HepG2 (cell line): ENCODE data around the gene ADGRG1. TPM values are rescaled to one million over a fixed set of nuclear protein-coding genes. Genes with fewer than 3 reads are reported as not detected.

ENCODE experiments used
- ATAC-seq: fragments of 200-7000 bp; cut with Tn5 transposase; 3 replicates; pipeline ENCODE4 v1.9.1; 2020; ENCODE audit warnings: mild to moderate bottlenecking, moderate library complexity
- BruUV-seq: library from RNA; stranded (reverse); fragments of 400-500 nt; replicated peaks from 2 replicates; lab custom pipeline; 2021; lab: Mats Ljungman, UMichigan
- CTCF ChIA-PET: fragments of 300-600 bp; formaldehyde crosslinking; extraction: SDS; loops from one replicate; lab custom pipeline; 2021; ENCODE audit warnings: low total read pairs, inconsistent platforms, low intra/inter-chr PET ratio; lab: Yijun Ruan, JAX
- POLR2A ChIA-PET: fragments of 350-600 bp; sonication (Branson Sonifier 250); formaldehyde crosslinking; loops from one replicate; lab custom pipeline; 2020; ENCODE audit warnings: antibody characterized with exemption, inconsistent platforms; lab: Yijun Ruan, JAX
- DNase-seq: peaks from one replicate; pipeline ENCODE4 v3.0.0-alpha.2; 2015; ENCODE audit warnings: low spot score
- FAIRE-seq: peaks from 3 replicates; lab custom pipeline; 2011; peaks lifted over from hg19 to GRCh38; lab: Jason Lieb, UNC
- H2AFZ ChIP-seq: one replicate; pipeline ENCODE4 v1.6.1; 2011; ENCODE audit warnings: low read length, inconsistent platforms
- H3K27ac ChIP-seq: fragments of 300-600 bp; 3 replicates; pipeline ENCODE4 v1.8.0; 2011; ENCODE audit warnings: mixed run types, mild to moderate bottlenecking, mixed read lengths, low read length, inconsistent platforms; ENCODE audit not compliant: insufficient read depth; ENCODE audit errors: extremely low read length
- H3K27me3 ChIP-seq, 2 experiments: fragments of 200-600 bp in 1 of 2; 2 replicates in 1 of 2; 3 replicates in 1 of 2; pipeline versions ENCODE4 v1.6.0 to v1.8.0; 2011; ENCODE audit warnings: low read length in 2 of 2, mild to moderate bottlenecking in 2 of 2, moderate library complexity in 2 of 2, inconsistent platforms in 1 of 2; ENCODE audit not compliant: insufficient read depth in 2 of 2, control insufficient read depth in 1 of 2
- H3K36me3 ChIP-seq, 2 experiments: fragments of 200-600 bp in 1 of 2; replicated peaks in 1 of 2; 2 replicates in 1 of 2; 3 replicates in 1 of 2; pipeline versions ENCODE4 v1.5.1 to v1.8.0; 2011; ENCODE audit warnings: low read length in 2 of 2, inconsistent platforms in 1 of 2; ENCODE audit not compliant: insufficient read depth in 2 of 2, control insufficient read depth in 1 of 2
- H3K4me1 ChIP-seq: 2 replicates; pipeline ENCODE4 v1.5.1; 2012; ENCODE audit warnings: low read length, inconsistent platforms; ENCODE audit not compliant: insufficient read depth
- H3K4me2 ChIP-seq: 2 replicates; pipeline ENCODE4 v1.6.0; 2011; ENCODE audit warnings: low read depth, low read length, inconsistent platforms
- H3K4me3 ChIP-seq, 3 experiments: fragments of 200-600 bp in 1 of 3; sonication (generic), shearing (Covaris generic) in 1 of 3; replicated peaks in 1 of 3; 2 replicates each; pipeline ENCODE4 v1.5.1; 2011 to 2016; ENCODE audit warnings: low read length in 3 of 3, inconsistent platforms in 2 of 3, low read depth in 2 of 3, mild to moderate bottlenecking in 2 of 3, control low read depth in 1 of 3, mixed read lengths in 1 of 3; ENCODE audit not compliant: insufficient read depth in 1 of 3
- H3K79me2 ChIP-seq: one replicate; pipeline ENCODE4 v1.6.1; 2011; ENCODE audit warnings: low read length, inconsistent platforms; ENCODE audit not compliant: insufficient read depth
- H3K9ac ChIP-seq: 2 replicates; pipeline ENCODE4 v1.6.0; 2011; ENCODE audit warnings: mild to moderate bottlenecking, low read depth, low read length, inconsistent platforms; ENCODE audit not compliant: insufficient read depth
- H3K9me3 ChIP-seq: 2 replicates; pipeline ENCODE4 v1.5.1; 2012; ENCODE audit warnings: mild to moderate bottlenecking, low read length
- H4K20me1 ChIP-seq: 2 replicates; pipeline ENCODE4 v1.6.0; 2011; ENCODE audit warnings: inconsistent platforms, mild to moderate bottlenecking, low read length, moderate library complexity; ENCODE audit not compliant: insufficient read depth
- BHLHE40 ChIP-seq: IDR thresholded peaks from 2 replicates; pipeline ENCODE4 v1.6.1; 2011; ENCODE audit warnings: low read length, improper control_type of control experiment
- GABPA ChIP-seq, 2 experiments: IDR thresholded peaks; 2 replicates each; pipeline ENCODE4 v1.6.1; 2011 to 2016; ENCODE audit warnings: low read depth in 2 of 2, low read length in 1 of 2, missing biosample characterization in 1 of 2, missing genetic modification characterization in 1 of 2
- HNF1A ChIP-seq, 2 experiments: sonication (generic) in 1 of 2; formaldehyde crosslinking in 1 of 2; IDR thresholded peaks; 2 replicates each; pipeline versions ENCODE4 v1.4.0 to v1.6.1; 2016 to 2020; ENCODE audit warnings: borderline replicate concordance in 1 of 2, low read depth in 1 of 2, mild to moderate bottlenecking in 1 of 2, missing genetic modification reagents in 1 of 2
- KAT2B ChIP-seq: fragments of 150-350 bp; IDR thresholded peaks from 2 replicates; pipeline ENCODE4 v1.6.1; 2014; ENCODE audit warnings: low read depth, low read length, borderline replicate concordance
- NCOR1 ChIP-seq: fragments of 200-600 bp; sonication (generic); IDR thresholded peaks from 2 replicates; pipeline ENCODE4 v1.7.0; 2017; ENCODE audit warnings: antibody characterized with exemption, low read length, borderline replicate concordance
- PRMT3 ChIP-seq: sonication (generic); formaldehyde crosslinking; IDR thresholded peaks from 2 replicates; pipeline ENCODE4 v1.8.1; 2022; ENCODE audit warnings: low read depth, mild to moderate bottlenecking, moderate library complexity, missing genetic modification reagents, borderline replicate concordance
- ZFP82 ChIP-seq: sonication (generic); formaldehyde crosslinking; IDR thresholded peaks from 2 replicates; pipeline ENCODE4 v1.5.1; 2020; ENCODE audit warnings: mild to moderate bottlenecking, missing genetic modification reagents, borderline replicate concordance
- ZFX ChIP-seq: sonication (generic); formaldehyde crosslinking; IDR thresholded peaks from 2 replicates; pipeline ENCODE4 v1.4.0; 2020; ENCODE audit warnings: mild to moderate bottlenecking, low read depth, missing genetic modification reagents, moderate library complexity
- ZNF20 ChIP-seq: sonication (generic); formaldehyde crosslinking; IDR thresholded peaks from 2 replicates; pipeline ENCODE4 v1.4.0; 2020; ENCODE audit warnings: mild to moderate bottlenecking, moderate library complexity, missing genetic modification reagents
- WGBS: methylation state at CpG from one replicate; pipeline ENCODE4 v1.1.6; 2017; ENCODE audit warnings: low lambda C conversion rate; 5-methylcytosine and 5-hydroxymethylcytosine counted together
- in situ Hi-C: cut with HindIII; loops from 2 replicates; pipeline ENCODE4 v1.10.0; 2017; ENCODE audit warnings: low pct_unique_long_range_greater_than_20kb; ENCODE audit not compliant: extremely low pct_ligation_motif_present
- intact Hi-C: fragments of 100-400 bp; cut with micrococcal nuclease; formaldehyde crosslinking; loops from one replicate; pipeline ENCODE4 v1.10.0; 2022; ENCODE audit not compliant: unreplicated experiment
- polyA plus RNA-seq, 8 experiments: library from polyadenylated mRNA; depleted of rRNA in 3 of 8; stranded (reverse) in 7 of 8; unstranded in 1 of 8; fragments of >200 nt; fragmentation: Illumina TruSeq in 4 of 8; extraction: Trizol in 4 of 8; gene quantifications; 2 replicates each; pipeline versions ENCODE4 v1.2.1 to v1.2.3, GENCODE V29; 2011 to 2016; ENCODE audit warnings: low read depth in 4 of 8, missing spikeins in 1 of 8, mixed read lengths in 1 of 8; ENCODE audit not compliant: insufficient read depth in 1 of 8
- total RNA-seq, 5 experiments: library from RNA; depleted of rRNA; stranded (reverse); fragments of >200 nt; fragmentation: Illumina TruSeq; extraction: Trizol; gene quantifications; 2 replicates each; pipeline ENCODE4 v1.2.3, GENCODE V29; 2016; ENCODE audit warnings: low read depth in 1 of 5
- TF ChIP-seq, protein P1 (sequence below): sonication (generic); formaldehyde crosslinking; IDR thresholded peaks from 2 replicates; pipeline ENCODE4 v1.4.0; 2020; ENCODE audit warnings: missing genetic modification reagents
- TF ChIP-seq, protein P2 (sequence below): sonication (generic); formaldehyde crosslinking; IDR thresholded peaks from 2 replicates; pipeline ENCODE4 v1.9.0; 2021; ENCODE audit warnings: mild to moderate bottlenecking, missing genetic modification reagents

The ADGRG1 gene
- total and polyA plus RNA-seq, 2 of the 13 experiments (the other 11 are each of a cell fraction or from before 2014, with no cell fraction given), result 2.7 to 5.9 TPM

DNA sequence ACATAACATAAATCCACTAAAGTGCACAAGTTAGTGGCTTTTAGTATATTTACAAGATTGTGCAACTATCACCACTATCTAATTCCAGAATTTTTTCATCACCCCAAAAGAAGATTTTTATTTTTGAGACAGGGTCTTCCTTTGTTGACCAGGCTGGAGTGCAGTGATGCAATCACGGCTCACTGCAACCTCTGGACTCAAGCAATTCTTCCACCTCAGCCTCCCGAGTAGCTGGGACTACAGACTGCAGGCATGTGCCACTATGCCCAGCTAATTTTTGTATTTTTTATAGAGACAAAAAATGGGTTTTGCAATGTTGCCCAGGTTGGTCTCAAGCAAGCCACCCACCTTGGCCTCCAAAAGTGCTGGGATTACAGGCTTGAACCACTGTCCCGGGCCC lies 81.2 kb downstream of the ADGRG1 start:
- CTCF ChIA-PET, result interaction anchor here (1.1 to 1.9 kb wide), 3 partner anchors 11 to 61 kb away, joined by 3 to 5 read pairs (median 3); partner anchors contain the start of gene DRC7
- TF ChIP-seq HNF1A (IDR thresholded peaks at IDR 0.05; ENCODE audit: low read depth) (peak; percentile 63), HNF1A (CRISPR knock-in tag; IDR thresholded peaks at IDR 0.05; ENCODE audit: borderline replicate concordance) (peak; percentile 83; the same call in 1 of the 2 replicates), ZFP82 (CRISPR knock-in tag) (no peak), PRMT3 (CRISPR knock-in tag) (no peak), NCOR1 (0 out of 2 replicates have a peak, but pooled peaks have one; percentile 46), KAT2B (no peak), ZNF20 (CRISPR knock-in tag) (no peak), BHLHE40 (no peak), GABPA (IDR thresholded peaks at IDR 0.05; ENCODE audit: low read depth, low read length) (no peak), GABPA (CRISPR knock-in tag; IDR thresholded peaks at IDR 0.05; ENCODE audit: low read depth) (no peak), ZFX (CRISPR knock-in tag) (no peak)
- TF ChIP-seq, protein P1, sequence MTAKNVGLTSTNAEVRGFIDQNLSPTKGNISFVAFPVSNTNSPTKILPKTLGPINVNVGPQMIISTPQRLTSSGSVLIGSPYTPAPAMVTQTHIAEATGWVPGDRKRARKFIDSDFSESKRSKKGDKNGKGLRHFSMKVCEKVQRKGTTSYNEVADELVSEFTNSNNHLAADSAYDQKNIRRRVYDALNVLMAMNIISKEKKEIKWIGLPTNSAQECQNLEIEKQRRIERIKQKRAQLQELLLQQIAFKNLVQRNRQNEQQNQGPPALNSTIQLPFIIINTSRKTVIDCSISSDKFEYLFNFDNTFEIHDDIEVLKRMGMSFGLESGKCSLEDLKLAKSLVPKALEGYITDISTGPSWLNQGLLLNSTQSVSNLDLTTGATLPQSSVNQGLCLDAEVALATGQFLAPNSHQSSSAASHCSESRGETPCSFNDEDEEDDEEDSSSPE (CRISPR knock-in tag), result no peak
- TF ChIP-seq, protein P2, sequence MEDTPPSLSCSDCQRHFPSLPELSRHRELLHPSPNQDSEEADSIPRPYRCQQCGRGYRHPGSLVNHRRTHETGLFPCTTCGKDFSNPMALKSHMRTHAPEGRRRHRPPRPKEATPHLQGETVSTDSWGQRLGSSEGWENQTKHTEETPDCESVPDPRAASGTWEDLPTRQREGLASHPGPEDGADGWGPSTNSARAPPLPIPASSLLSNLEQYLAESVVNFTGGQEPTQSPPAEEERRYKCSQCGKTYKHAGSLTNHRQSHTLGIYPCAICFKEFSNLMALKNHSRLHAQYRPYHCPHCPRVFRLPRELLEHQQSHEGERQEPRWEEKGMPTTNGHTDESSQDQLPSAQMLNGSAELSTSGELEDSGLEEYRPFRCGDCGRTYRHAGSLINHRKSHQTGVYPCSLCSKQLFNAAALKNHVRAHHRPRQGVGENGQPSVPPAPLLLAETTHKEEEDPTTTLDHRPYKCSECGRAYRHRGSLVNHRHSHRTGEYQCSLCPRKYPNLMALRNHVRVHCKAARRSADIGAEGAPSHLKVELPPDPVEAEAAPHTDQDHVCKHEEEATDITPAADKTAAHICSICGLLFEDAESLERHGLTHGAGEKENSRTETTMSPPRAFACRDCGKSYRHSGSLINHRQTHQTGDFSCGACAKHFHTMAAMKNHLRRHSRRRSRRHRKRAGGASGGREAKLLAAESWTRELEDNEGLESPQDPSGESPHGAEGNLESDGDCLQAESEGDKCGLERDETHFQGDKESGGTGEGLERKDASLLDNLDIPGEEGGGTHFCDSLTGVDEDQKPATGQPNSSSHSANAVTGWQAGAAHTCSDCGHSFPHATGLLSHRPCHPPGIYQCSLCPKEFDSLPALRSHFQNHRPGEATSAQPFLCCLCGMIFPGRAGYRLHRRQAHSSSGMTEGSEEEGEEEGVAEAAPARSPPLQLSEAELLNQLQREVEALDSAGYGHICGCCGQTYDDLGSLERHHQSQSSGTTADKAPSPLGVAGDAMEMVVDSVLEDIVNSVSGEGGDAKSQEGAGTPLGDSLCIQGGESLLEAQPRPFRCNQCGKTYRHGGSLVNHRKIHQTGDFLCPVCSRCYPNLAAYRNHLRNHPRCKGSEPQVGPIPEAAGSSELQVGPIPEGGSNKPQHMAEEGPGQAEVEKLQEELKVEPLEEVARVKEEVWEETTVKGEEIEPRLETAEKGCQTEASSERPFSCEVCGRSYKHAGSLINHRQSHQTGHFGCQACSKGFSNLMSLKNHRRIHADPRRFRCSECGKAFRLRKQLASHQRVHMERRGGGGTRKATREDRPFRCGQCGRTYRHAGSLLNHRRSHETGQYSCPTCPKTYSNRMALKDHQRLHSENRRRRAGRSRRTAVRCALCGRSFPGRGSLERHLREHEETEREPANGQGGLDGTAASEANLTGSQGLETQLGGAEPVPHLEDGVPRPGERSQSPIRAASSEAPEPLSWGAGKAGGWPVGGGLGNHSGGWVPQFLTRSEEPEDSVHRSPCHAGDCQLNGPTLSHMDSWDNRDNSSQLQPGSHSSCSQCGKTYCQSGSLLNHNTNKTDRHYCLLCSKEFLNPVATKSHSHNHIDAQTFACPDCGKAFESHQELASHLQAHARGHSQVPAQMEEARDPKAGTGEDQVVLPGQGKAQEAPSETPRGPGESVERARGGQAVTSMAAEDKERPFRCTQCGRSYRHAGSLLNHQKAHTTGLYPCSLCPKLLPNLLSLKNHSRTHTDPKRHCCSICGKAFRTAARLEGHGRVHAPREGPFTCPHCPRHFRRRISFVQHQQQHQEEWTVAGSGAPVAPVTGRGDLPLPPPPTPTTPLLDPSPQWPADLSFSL, result no peak

More for the DNA sequence above, 81.2 kb downstream of the ADGRG1 start:
- H3K36me3 ChIP-seq, result no peaks in the 10 kb centered on the region
- H3K27me3 ChIP-seq, result no peaks in the 10 kb centered on the region
- ATAC-seq (peak; percentile 83), FAIRE-seq (peak; percentile 91), DNase-seq (peak; percentile 75)
- peaks cover 42% of the 10 kb centered on the region for H3K4me1 ChIP-seq
- H3K9ac ChIP-seq, result peak overlapping the region; percentile 12; the same call in 1 of the 2 replicates
- POLR2A ChIA-PET, result interaction anchor here (1.0 to 1.4 kb wide), 3 partner anchors 9 to 42 kb away, joined by 5 to 7 read pairs (median 5); partner anchors contain the start of genes ADGRG3 and KATNB1
- peak overlapping the region; percentile 55 for H3K4me2 ChIP-seq
- no peaks in the 10 kb centered on the region for H4K20me1 ChIP-seq
- in situ Hi-C loops (no loop called here), intact Hi-C loops (no loop called here)
- 2% methylated on average over 3 of the region's 3 CpGs for WGBS
- no peak overlapping the region for H2AFZ ChIP-seq
- no peak overlapping the region for H3K4me3 ChIP-seq
- H3K27ac ChIP-seq, result peak overlapping the region; percentile 62
- no peaks in the 10 kb centered on the region for H3K9me3 ChIP-seq
- H3K79me2 ChIP-seq, result no peaks in the 10 kb centered on the region
- BruUV-seq, result no TSS peak
